HG02938 (cell line): ENCODE data around the gene ZFAND2A.

Experiments
- ATAC-seq: cut with Tn5 transposase; IDR thresholded peaks from one replicate; pipeline ENCODE4 v1.9.1; 2021; ENCODE audit warnings: mild to moderate bottlenecking, moderate library complexity; ENCODE audit not compliant: unreplicated experiment

ZFAND2A gene

GRCh38 chr7:1110358-1110757, 49.6 kb downstream of the ZFAND2A start:
- ATAC-seq, result no peak

- ATAC-seq, result no peak
Measured at GRCh38 chr7:1109581-1110310, 50.2 kb downstream of the ZFAND2A start.

DNA sequence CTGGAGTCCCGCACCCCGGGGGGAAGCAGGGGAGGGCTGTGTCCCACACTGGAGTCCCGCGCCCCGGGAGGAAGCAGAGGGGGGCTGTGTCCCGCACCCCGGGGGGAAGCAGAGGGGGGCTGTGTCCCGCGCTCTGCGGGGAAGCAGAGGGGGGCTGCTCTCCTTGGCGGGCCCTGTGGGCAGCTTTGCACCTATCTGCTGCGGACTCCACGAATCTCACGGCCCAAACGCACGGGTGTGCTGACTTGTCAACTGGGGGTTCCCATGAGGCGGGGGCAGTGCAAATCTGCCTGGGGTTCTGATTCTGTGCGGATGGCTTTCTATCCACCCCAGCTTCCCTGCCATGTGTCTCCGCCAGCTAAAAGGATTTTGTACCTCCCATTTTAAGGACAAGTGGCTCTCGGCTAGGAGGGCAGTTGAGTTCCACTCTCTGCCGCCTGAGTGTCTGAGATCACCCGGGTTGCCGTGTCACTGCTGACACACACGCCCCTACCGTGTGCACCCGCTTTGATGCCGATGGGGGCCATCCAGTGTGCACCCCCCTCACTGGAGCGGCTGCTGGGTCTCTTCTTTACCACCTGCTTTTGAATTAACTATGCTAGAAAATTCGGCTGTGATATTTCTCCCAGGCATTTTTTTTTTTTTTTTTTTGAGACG, 51.6 kb downstream of the ZFAND2A start:
- no peak for ATAC-seq

- no peak for ATAC-seq
Measured at GRCh38 chr7:1106793-1107421, 53.1 kb downstream of the ZFAND2A start.

- no peak for ATAC-seq
Measured at GRCh38 chr7:1106063-1106792, 53.8 kb downstream of the ZFAND2A start.

DNA sequence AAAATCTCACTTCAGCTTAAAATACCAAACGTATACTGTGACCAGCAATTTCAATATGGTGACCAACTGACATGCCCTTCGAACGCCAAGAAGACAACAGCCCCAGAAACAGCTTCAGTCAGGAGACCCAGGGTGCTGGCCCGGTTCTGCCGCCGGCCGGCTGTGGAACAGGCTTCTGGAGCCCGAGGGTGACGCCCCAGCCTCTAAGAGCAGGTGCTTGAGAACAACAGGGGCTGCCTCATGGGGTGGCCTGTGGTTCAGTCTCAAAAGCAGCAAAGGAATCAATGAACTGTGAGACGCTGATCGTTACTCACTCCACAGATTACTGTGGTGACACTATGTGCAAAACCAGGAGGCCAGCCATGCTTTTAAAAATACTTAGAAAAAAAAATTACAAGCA, 54.8 kb downstream of the ZFAND2A start:
- ATAC-seq, result no peak

GRCh38 chr7:1104516-1105179, 55.3 kb downstream of the ZFAND2A start:
- ATAC-seq, result no peak

DNA sequence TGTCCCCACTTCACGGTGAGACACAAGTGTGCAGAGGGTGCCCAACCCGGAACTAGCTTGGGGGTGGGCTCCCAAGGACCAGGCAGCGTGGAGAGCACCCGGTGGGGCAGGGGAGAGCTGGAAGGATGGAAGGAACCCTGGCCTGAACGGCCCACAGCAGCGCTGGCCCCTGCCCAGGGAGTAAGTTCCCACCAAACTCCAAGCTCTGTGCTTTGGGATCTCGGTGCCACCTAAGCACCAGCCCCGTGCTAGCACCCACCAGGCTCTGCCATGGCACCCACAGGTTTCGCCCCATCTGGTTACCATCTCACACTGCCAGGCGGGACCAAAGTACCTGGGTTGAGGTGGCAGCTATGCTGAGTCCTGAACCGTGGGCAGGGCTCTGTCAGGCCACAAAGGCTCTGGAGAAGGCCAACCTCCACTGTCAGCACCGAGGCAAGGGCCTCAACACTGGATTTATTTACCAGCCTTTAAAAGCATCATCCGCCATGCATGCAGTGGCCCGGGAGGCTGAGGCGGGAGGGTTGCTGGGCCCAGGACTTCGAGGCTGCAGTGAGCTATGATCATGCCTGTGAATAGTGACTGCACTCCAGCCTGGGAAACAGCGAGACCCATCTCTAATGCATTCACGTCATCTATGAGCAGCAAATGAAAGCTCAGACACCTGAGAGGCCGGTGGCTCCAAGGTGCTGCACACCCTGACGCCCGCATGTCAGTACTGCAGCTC, 56.0 kb downstream of the ZFAND2A start:
- no peak for ATAC-seq

DNA sequence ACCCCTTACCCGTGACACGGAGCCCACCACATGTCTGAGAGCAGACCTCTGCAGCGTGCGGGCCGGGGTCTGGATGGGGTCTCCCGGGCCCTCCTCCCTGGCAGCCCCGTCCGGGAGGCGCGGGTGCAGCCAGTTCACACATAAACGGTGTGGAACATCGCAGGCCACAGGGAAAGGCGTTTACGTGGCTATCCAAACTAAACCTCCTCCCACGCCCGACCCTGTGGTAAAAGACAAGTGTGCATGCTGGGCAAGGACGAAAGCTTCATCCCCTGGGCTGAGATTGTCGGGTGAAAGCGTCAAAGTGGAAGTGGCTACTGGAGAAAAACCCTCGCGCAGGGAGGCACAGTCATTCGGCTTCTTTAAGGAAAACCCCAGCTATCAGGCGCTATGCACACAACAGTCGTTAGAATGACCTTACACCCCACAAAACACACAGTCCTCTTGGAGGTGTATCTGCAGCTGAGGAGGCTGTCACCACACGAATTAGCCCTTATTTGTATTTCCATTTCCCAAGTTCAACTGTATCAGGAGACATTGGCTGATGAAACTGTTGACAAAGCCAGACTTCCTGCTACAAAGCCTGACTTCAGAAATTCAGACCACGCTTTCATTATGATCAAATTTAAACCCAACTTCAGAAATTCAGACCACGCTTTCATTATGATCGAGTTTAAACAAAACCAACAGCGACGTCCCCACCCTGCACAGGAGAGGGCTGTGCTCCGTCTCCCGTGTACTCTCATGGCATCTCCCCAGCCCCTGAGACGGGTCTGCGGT, 56.8 kb downstream of the ZFAND2A start:
- ATAC-seq, result no peak
